H9 (cell line): ENCODE measurements around the gene ZNF547. TPM values are rescaled to one million over a fixed set of nuclear protein-coding genes. Genes with fewer than 3 reads are reported as not detected.

Experiments
- DNase-seq: peaks from one replicate; pipeline ENCODE4 v3.0.0-alpha.2; 2017
- H2AFZ ChIP-seq: one replicate; pipeline ENCODE4 v1.6.1; 2013; ENCODE audit warnings: mild to moderate bottlenecking, low read length, control low read depth, moderate library complexity
- H2AK5ac ChIP-seq: 2 replicates; pipeline ENCODE4 v1.6.1; 2013; ENCODE audit warnings: low read length, control low read depth, mixed read lengths; ENCODE audit not compliant: insufficient read length
- H2BK120ac ChIP-seq: one replicate; pipeline ENCODE4 v1.6.1; 2013; ENCODE audit warnings: low read depth, mild to moderate bottlenecking, low read length, control low read depth, inconsistent platforms; ENCODE audit not compliant: poor library complexity, severe bottlenecking
- H2BK12ac ChIP-seq: 2 replicates; pipeline ENCODE4 v1.6.1; 2013; ENCODE audit warnings: low read length, control low read depth, mixed read lengths, low read depth; ENCODE audit not compliant: insufficient read length
- H2BK15ac ChIP-seq: 2 replicates; pipeline ENCODE4 v1.6.1; 2013; ENCODE audit warnings: low read depth, low read length, control low read depth
- H2BK20ac ChIP-seq: one replicate; pipeline ENCODE4 v1.6.1; 2013; ENCODE audit warnings: low read depth, mild to moderate bottlenecking, low read length, control low read depth, inconsistent platforms; ENCODE audit not compliant: poor library complexity, severe bottlenecking
- H2BK5ac ChIP-seq: 2 replicates; pipeline ENCODE4 v1.6.1; 2013; ENCODE audit warnings: low read length, control low read depth, mixed read lengths; ENCODE audit not compliant: insufficient read length
- H3K14ac ChIP-seq: 2 replicates; pipeline ENCODE4 v1.6.1; 2013; ENCODE audit warnings: low read length, control low read depth; ENCODE audit not compliant: insufficient read depth
- H3K18ac ChIP-seq: 2 replicates; pipeline ENCODE4 v1.6.1; 2013; ENCODE audit warnings: low read depth, mild to moderate bottlenecking, mixed read lengths, low read length, control low read depth; ENCODE audit not compliant: insufficient read length
- H3K23ac ChIP-seq: 2 replicates; pipeline ENCODE4 v1.6.1; 2013; ENCODE audit warnings: low read length, control low read depth, mixed read lengths, low read depth; ENCODE audit not compliant: insufficient read length
- H3K23me2 ChIP-seq: 2 replicates; pipeline ENCODE4 v1.6.1; 2013; ENCODE audit warnings: low read depth, mild to moderate bottlenecking, mixed read lengths, low read length, control low read depth; ENCODE audit not compliant: insufficient read length, poor library complexity, severe bottlenecking
- H3K27ac ChIP-seq: 2 replicates; pipeline ENCODE4 v1.5.1; 2013; ENCODE audit warnings: low read length, control low read depth, mixed read lengths, low read depth; ENCODE audit not compliant: insufficient read length
- H3K27me3 ChIP-seq: 2 replicates; pipeline ENCODE4 v1.6.1; 2013; ENCODE audit warnings: low read length, control low read depth, inconsistent platforms; ENCODE audit not compliant: insufficient read depth
- H3K4ac ChIP-seq: 2 replicates; pipeline ENCODE4 v1.6.1; 2013; ENCODE audit warnings: low read depth, mild to moderate bottlenecking, control low read depth, inconsistent platforms, low read length, moderate library complexity
- H3K4me1 ChIP-seq: 2 replicates; pipeline ENCODE4 v1.6.1; 2013; ENCODE audit warnings: low read length, control low read depth, inconsistent platforms; ENCODE audit not compliant: insufficient read depth
- H3K4me2 ChIP-seq: 2 replicates; pipeline ENCODE4 v1.6.1; 2013; ENCODE audit warnings: low read length, control low read depth, mixed read lengths; ENCODE audit not compliant: insufficient read length, insufficient read depth
- H3K56ac ChIP-seq: 2 replicates; pipeline ENCODE4 v1.6.1; 2013; ENCODE audit warnings: low read depth, mild to moderate bottlenecking, mixed read lengths, low read length, control low read depth; ENCODE audit not compliant: insufficient read length
- H3K79me1 ChIP-seq: 2 replicates; pipeline ENCODE4 v1.6.1; 2013; ENCODE audit warnings: low read depth, mild to moderate bottlenecking, moderate library complexity, low read length, control low read depth, inconsistent platforms; ENCODE audit not compliant: insufficient read depth, poor library complexity, severe bottlenecking
- H3K79me2 ChIP-seq: 2 replicates; pipeline ENCODE4 v1.6.1; 2013; ENCODE audit warnings: low read length, control low read depth, inconsistent platforms; ENCODE audit not compliant: insufficient read depth
- H3K9ac ChIP-seq: 2 replicates; pipeline ENCODE4 v1.6.1; 2013; ENCODE audit warnings: low read length, control low read depth, mixed read lengths; ENCODE audit not compliant: insufficient read length; ENCODE audit errors: extremely low read depth
- H3K9me3 ChIP-seq: one replicate; pipeline ENCODE4 v1.6.1; 2013; ENCODE audit warnings: low read depth, low read length, inconsistent platforms; ENCODE audit not compliant: control insufficient read depth
- H3T11ph ChIP-seq: one replicate; pipeline ENCODE4 v1.6.1; 2013; ENCODE audit warnings: mild to moderate bottlenecking, low read length, control low read depth, inconsistent platforms
- H4K20me1 ChIP-seq: one replicate; pipeline ENCODE4 v1.6.1; 2013; ENCODE audit not compliant: control insufficient read depth, insufficient read length, insufficient read depth
- H4K5ac ChIP-seq: 2 replicates; pipeline ENCODE4 v1.6.1; 2013; ENCODE audit warnings: low read depth, mild to moderate bottlenecking, mixed read lengths, low read length, control low read depth; ENCODE audit not compliant: insufficient read length
- H4K8ac ChIP-seq: replicated peaks from 2 replicates; pipeline ENCODE4 v1.6.1; 2013; ENCODE audit warnings: low read length, control low read depth, mixed read lengths, low read depth; ENCODE audit not compliant: insufficient read length
- H4K91ac ChIP-seq: 2 replicates; pipeline ENCODE4 v1.6.1; 2013; ENCODE audit warnings: low read depth, mild to moderate bottlenecking, moderate library complexity, mixed read lengths, low read length, control low read depth; ENCODE audit not compliant: insufficient read length
- H3K27ac Mint-ChIP-seq, 3 experiments: 2 replicates in 2 of 3; 3 replicates in 1 of 3; pipeline ENCODE4 v1.8.0; 2020 to 2021; ENCODE audit warnings: mixed read lengths in 3 of 3, mild to moderate bottlenecking in 1 of 3, moderate library complexity in 1 of 3
- H3K27me3 Mint-ChIP-seq: 2 replicates; pipeline ENCODE4 v1.8.0; 2021; ENCODE audit warnings: low read depth, mild to moderate bottlenecking, moderate library complexity, mixed read lengths
- H3K36me3 Mint-ChIP-seq, 3 experiments: 2 replicates in 2 of 3; 3 replicates in 1 of 3; pipeline ENCODE4 v1.8.0; 2020 to 2021; ENCODE audit warnings: low read depth in 3 of 3, mixed read lengths in 3 of 3; ENCODE audit not compliant: insufficient read depth in 1 of 3
- H3K4me1 Mint-ChIP-seq, 2 experiments: 2 replicates each; pipeline ENCODE4 v1.8.0; 2020; ENCODE audit warnings: mixed read lengths in 2 of 2
- H3K4me3 Mint-ChIP-seq, 2 experiments: 2 replicates in 1 of 2; 3 replicates in 1 of 2; pipeline ENCODE4 v1.8.0; 2020 to 2021; ENCODE audit warnings: mild to moderate bottlenecking in 2 of 2, mixed read lengths in 2 of 2, moderate library complexity in 1 of 2
- H3K9me3 Mint-ChIP-seq, 2 experiments: 2 replicates in 1 of 2; 3 replicates in 1 of 2; pipeline ENCODE4 v1.8.0; 2020; ENCODE audit warnings: mild to moderate bottlenecking in 2 of 2, mixed read lengths in 2 of 2, moderate library complexity in 1 of 2
- CTCF ChIP-seq: fragments of 200-600 bp; sonication (generic); conservative IDR thresholded peaks from 3 replicates; pipeline ENCODE4 v1.8.0; 2021; ENCODE audit warnings: antibody characterized with exemption, mild to moderate bottlenecking
- WGBS: extraction: QIAGEN DNeasy Blood & Tissue Kit; methylation state at CpG from one replicate; pipeline ENCODE4 v1.1.7; 2013; ENCODE audit warnings: missing lambda C conversion rate, low lambda C conversion rate, mixed read lengths; ENCODE audit not compliant: insufficient read length; ENCODE audit errors: extremely low coverage; 5-methylcytosine and 5-hydroxymethylcytosine counted together
- total RNA-seq: library from RNA; stranded (reverse); gene quantifications from 2 replicates; pipeline ENCODE4 v1.2.1, GENCODE V29; 2021

Gene ZNF547
- total RNA-seq, 1 experiment from 2014 or later, result 3.8 TPM

GRCh38 chr19:57357406-57357805 lies 5.9 kb upstream of the ZNF547 start:
- no peaks in the 10 kb centered on the region for H3K27me3 ChIP-seq
- no peak overlapping the region for H3K4me2 ChIP-seq
- no peak overlapping the region for H3K56ac ChIP-seq
- H2BK15ac ChIP-seq, result no peak overlapping the region
- no peak overlapping the region for H3K14ac ChIP-seq
- WGBS, result no CpG with 5 or more reads among the region's 5 CpGs
- Mint-ChIP-seq H3K36me3 (peaks cover 27 to 56% (median 46%) of the 10 kb centered on the region in 3 experiments; a peak in 6 of 7 replicates), H3K9me3 (no peaks in the 10 kb centered on the region), H3K27me3 (no peaks in the 10 kb centered on the region), H3K4me1 (peaks cover 1 to 7% of the 10 kb centered on the region in 2 experiments), H3K27ac (no peak overlapping the region), H3K4me3 (no peak overlapping the region)
- peaks cover 2% of the 10 kb centered on the region; the same call in 1 of the 2 replicates for H3K79me2 ChIP-seq
- H3T11ph ChIP-seq, result no peak overlapping the region
- H2BK120ac ChIP-seq, result no peak overlapping the region
- H3K9ac ChIP-seq, result no peak overlapping the region
- no peaks in the 10 kb centered on the region for H3K23me2 ChIP-seq
- no peak overlapping the region for H4K5ac ChIP-seq
- H3K18ac ChIP-seq, result no peak overlapping the region
- no peak overlapping the region for H3K23ac ChIP-seq
- no peak overlapping the region for H2AFZ ChIP-seq
- no peak overlapping the region for H4K91ac ChIP-seq
- no peaks in the 10 kb centered on the region for H4K20me1 ChIP-seq
- H3K9me3 ChIP-seq, result no peaks in the 10 kb centered on the region
- TF ChIP-seq CTCF, result no peak
- H2AK5ac ChIP-seq, result no peak overlapping the region
- H4K8ac ChIP-seq, result no peak overlapping the region
- peaks cover 3% of the 10 kb centered on the region for H3K79me1 ChIP-seq
- no peak overlapping the region for H3K4ac ChIP-seq
- no peak overlapping the region for H2BK12ac ChIP-seq
- DNase-seq, result no peak
- H3K27ac ChIP-seq, result no peak overlapping the region
- no peaks in the 10 kb centered on the region for H3K4me1 ChIP-seq
- H2BK20ac ChIP-seq, result no peak overlapping the region
- H2BK5ac ChIP-seq, result no peak overlapping the region
